Cardiac muscle cell (in vitro differentiated cells and primary cell): ENCODE results near the gene IRF5. TPM values are rescaled to one million over a fixed set of nuclear protein-coding genes. Genes with fewer than 3 reads are reported as not detected.

Source experiments
- DNase-seq, 2 donors: peaks; one replicate each; pipeline versions ENCODE4 v3.0.0 to v3.0.0-alpha.2; 2010 to 2017; ENCODE audit warnings: low read depth in 1 of 2, low spot score in 1 of 2
- H3K27ac ChIP-seq: fragments of 200-600 bp; sonication (generic); 2 replicates; pipeline ENCODE4 v1.5.1; 2016
- H3K27me3 ChIP-seq: fragments of 200-600 bp; sonication (generic); 2 replicates; pipeline ENCODE4 v1.6.0; 2016; ENCODE audit warnings: control low read depth
- H3K36me3 ChIP-seq: fragments of 200-600 bp; sonication (generic); 2 replicates; pipeline ENCODE4 v1.5.1; 2016; ENCODE audit warnings: control low read depth
- H3K4me1 ChIP-seq: fragments of 200-600 bp; sonication (generic); 2 replicates; pipeline ENCODE4 v1.8.1; 2017; ENCODE audit warnings: low read depth, mild to moderate bottlenecking, mixed run types
- H3K4me3 ChIP-seq: fragments of 200-600 bp; sonication (generic); 2 replicates; pipeline ENCODE4 v1.5.1; 2016; ENCODE audit warnings: mild to moderate bottlenecking
- H3K9me3 ChIP-seq: fragments of 200-600 bp; sonication (generic); 2 replicates; pipeline ENCODE4 v1.5.1; 2017; ENCODE audit warnings: low read depth, mild to moderate bottlenecking, control low read depth
- polyA plus RNA-seq: library from polyadenylated mRNA; unstranded; fragments of >200 nt; fragmentation: Nextera tagmentation; extraction: Ambion mirVana; gene quantifications from 2 replicates; pipeline ENCODE4 v1.2.1, GENCODE V29; 2016
- total RNA-seq: library from RNA; depleted of rRNA; stranded (reverse); fragments of >200 nt; gene quantifications from 2 replicates; pipeline ENCODE4 v1.2.3, GENCODE V29; 2016
- TF ChIP-seq, protein P1 (sequence below): IDR thresholded peaks from 2 replicates; pipeline ENCODE4 v1.5.1; 2012; ENCODE audit warnings: low read depth, mild to moderate bottlenecking, low read length

Gene IRF5
- total and polyA plus RNA-seq, 2 experiments from 2014 or later, result not detected

DNA sequence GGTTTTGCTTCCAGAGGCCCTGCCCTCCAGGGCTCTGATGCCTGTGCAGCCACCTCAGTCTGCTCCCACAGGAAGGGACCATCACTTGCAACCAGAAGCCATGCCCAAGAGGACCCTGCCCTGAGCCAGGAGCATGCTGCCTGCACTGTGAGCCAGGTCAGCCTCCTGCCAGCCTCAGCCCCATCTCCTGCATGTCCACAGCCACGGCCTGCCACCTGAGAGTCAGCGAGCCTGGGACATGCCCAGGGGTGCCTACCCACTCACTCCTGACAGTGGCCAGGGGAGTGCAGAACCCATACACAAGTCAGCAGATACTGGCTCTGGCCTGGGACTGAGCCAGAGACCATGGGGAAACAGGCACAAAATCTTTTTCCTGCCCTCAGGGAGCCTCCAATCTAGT lies 20.6 kb upstream of the IRF5 start:
- no peak for DNase-seq
- Histone ChIP-seq H3K4me1 (no peaks in the 10 kb centered on the region), H3K4me3 (no peak overlapping the region), H3K27ac (no peak overlapping the region), H3K9me3 (no peaks in the 10 kb centered on the region), H3K27me3 (peaks cover 70% of the 10 kb centered on the region), H3K36me3 (no peaks in the 10 kb centered on the region)
- TF ChIP-seq, protein P1, sequence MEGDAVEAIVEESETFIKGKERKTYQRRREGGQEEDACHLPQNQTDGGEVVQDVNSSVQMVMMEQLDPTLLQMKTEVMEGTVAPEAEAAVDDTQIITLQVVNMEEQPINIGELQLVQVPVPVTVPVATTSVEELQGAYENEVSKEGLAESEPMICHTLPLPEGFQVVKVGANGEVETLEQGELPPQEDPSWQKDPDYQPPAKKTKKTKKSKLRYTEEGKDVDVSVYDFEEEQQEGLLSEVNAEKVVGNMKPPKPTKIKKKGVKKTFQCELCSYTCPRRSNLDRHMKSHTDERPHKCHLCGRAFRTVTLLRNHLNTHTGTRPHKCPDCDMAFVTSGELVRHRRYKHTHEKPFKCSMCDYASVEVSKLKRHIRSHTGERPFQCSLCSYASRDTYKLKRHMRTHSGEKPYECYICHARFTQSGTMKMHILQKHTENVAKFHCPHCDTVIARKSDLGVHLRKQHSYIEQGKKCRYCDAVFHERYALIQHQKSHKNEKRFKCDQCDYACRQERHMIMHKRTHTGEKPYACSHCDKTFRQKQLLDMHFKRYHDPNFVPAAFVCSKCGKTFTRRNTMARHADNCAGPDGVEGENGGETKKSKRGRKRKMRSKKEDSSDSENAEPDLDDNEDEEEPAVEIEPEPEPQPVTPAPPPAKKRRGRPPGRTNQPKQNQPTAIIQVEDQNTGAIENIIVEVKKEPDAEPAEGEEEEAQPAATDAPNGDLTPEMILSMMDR, result no peak

DNA sequence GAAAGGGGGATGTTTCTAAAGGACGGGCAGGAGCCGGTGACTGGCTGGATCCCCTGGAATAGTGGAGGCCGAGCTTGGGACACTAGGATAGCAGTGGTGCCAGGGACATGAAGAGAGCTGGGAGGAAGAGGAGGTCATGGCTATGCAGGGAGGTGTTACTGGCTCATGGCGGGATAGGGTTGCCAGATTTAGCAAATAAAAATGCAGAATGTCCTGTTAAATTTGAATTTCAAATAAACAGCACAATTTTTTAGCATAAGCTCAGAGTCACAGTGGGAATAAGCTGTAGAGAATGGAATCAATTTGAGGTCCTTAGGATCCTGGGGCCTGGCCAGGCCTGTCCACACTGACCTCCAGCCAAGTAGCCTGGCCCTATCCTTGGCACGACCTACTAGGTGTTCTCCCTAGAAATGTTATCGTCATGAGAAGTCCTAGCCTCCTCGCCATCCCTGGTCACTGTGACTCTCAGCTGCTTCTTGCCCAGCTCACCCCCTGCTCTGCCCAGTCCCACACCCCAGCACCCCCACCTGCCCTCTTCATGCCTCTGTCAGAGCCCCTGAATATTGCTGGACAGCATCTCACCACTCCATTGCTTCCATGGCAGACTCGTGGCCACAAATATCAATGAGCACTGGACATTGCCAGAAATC lies 19.6 kb upstream of the IRF5 start:
- no peak overlapping the region for H3K4me3 ChIP-seq
- no peaks in the 10 kb centered on the region for H3K4me1 ChIP-seq
- no peaks in the 10 kb centered on the region for H3K36me3 ChIP-seq
- no peak for DNase-seq
- TF ChIP-seq, protein P1, result no peak
- H3K27me3 ChIP-seq, result peaks cover 71% of the 10 kb centered on the region
- H3K9me3 ChIP-seq, result no peaks in the 10 kb centered on the region
- no peak overlapping the region for H3K27ac ChIP-seq

DNA sequence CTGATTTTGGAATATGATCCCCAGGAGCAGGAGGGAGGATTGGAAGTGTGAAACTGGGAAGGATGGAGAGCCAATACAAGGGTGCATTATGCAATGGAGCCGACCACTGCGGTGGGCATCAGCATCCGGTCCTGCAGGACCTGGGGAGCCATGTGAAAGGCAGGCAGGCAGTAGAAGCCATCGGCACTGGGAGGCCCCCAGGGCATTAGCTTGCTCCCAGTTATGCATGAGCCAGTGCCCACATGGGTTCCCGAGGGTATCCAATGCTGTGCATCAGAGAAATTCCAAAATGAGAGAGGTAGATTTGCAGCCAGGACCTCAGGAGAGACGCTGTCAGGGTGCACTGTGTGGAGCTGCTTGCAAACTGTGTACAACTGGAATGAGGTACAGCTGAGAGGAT lies 18.5 kb upstream of the IRF5 start:
- Histone ChIP-seq H3K9me3 (no peaks in the 10 kb centered on the region), H3K4me3 (no peak overlapping the region), H3K4me1 (no peaks in the 10 kb centered on the region), H3K27ac (no peak overlapping the region), H3K36me3 (no peaks in the 10 kb centered on the region), H3K27me3 (peaks cover 65% of the 10 kb centered on the region)
- TF ChIP-seq, protein P1, result no peak
- no peak for DNase-seq

DNA sequence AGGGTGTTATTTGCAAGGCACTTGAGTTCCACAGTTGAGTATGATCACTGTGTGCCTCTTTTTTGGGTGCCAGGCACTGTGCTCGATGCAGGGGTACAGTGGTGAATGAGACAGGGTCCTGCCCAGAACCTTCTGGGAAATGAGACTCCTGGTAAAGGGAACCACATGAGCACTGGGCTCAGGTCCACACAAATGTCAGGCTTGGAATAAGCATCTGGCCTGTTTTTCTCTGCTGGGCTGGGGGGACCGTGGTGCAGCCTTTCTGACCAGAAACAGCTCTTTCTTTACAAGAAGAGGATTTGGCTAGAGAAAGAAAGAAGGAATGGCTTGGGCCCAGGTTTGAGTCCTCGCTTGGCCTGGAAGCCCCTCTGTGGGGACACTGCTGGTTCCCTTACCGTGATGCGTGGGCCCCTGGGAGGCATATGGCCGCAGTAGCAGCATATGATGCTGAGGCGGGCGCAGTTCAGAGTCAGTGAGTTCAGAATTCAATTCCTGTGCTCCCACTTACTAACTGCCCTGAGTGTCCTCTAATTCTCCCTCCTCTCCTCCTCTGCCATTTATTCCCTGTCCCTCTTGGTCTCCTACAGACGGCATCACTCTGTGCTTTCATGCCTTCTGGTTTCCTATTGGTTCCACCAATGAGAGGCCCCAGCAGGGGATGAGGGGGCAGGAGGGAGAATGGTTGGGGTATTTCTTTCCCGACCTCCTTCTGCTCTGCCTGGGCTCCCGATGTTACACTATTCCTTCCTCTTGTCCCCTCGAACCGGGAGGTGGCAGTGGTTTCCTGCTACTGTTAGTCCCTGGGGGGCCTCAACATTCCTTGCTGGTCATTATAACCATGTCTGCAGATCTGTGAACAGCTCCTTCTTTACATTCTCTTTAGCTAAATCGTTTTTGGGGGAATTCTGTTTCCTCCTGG lies 17.6 kb upstream of the IRF5 start:
- Histone ChIP-seq H3K4me3 (no peak overlapping the region), H3K4me1 (no peaks in the 10 kb centered on the region), H3K27ac (no peak overlapping the region), H3K36me3 (no peaks in the 10 kb centered on the region), H3K27me3 (peaks cover 56% of the 10 kb centered on the region), H3K9me3 (no peaks in the 10 kb centered on the region)
- TF ChIP-seq, protein P1, result no peak
- no peak for DNase-seq

DNA sequence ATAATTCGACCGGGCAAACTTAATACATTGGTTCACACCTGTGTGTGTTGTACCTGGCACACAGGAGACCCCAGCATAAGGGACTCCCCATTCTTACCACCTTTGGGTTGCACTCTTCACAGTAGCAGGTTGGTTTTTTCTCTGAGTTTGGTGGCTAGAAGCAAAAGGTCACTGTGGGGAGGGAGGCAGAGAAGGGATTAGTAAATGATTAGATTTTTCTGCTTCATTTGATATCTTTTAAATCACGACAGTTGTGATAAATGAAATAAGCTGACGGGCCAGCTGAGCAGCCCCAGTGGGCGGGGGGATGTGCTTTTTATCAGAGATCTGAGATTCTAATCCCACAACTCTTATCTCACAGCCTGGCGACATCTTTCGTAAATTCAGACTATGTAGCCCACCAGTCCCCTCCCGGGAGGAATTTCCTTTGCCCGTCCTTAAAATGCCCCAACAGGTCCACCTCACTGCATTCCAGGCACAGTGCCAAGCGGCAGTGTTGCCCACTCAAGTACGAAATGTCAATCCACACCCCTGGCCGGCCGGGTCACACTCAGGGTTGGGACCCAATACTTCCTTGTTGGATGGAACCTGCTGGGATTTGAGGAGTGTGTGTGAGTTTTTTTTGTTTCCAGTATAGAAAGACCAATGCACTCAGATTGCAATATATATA lies 16.7 kb upstream of the IRF5 start:
- H3K4me1 ChIP-seq, result no peaks in the 10 kb centered on the region
- no peak overlapping the region for H3K4me3 ChIP-seq
- H3K27ac ChIP-seq, result no peak overlapping the region
- no peaks in the 10 kb centered on the region for H3K36me3 ChIP-seq
- peaks cover 47% of the 10 kb centered on the region for H3K27me3 ChIP-seq
- H3K9me3 ChIP-seq, result no peaks in the 10 kb centered on the region
- TF ChIP-seq, protein P1, result no peak
- peak in 1 of 2 donors; percentile 62 for DNase-seq
